Osteoblast (primary cell): Measurements from ENCODE around the gene CXADR. TPM values are rescaled to one million over a fixed set of nuclear protein-coding genes. Genes with fewer than 3 reads are reported as not detected.
"Not testable (repeated sequence)": the region's sequence is repeated elsewhere in the genome, so short reads cannot be mapped to it uniquely, and the experiment has no call there.

Experiments
- DNase-seq: peaks from one replicate; pipeline ENCODE4 v3.0.0; 2011; ENCODE audit warnings: low spot score, mixed read lengths; ENCODE audit not compliant: insufficient read length; ENCODE audit errors: missing footprints
- H2AFZ ChIP-seq: 2 replicates; pipeline ENCODE4 v1.6.0; 2011; ENCODE audit warnings: mild to moderate bottlenecking, low read length
- H3K27ac ChIP-seq: 2 replicates; pipeline ENCODE4 v1.5.1; 2011; ENCODE audit warnings: mild to moderate bottlenecking, low read depth, low read length, moderate library complexity
- H3K27me3 ChIP-seq: 2 replicates; pipeline ENCODE4 v1.6.0; 2012; ENCODE audit warnings: mild to moderate bottlenecking, control low read depth, inconsistent platforms, low read length, moderate library complexity; ENCODE audit not compliant: insufficient read depth
- H3K36me3 ChIP-seq: 2 replicates; pipeline ENCODE4 v1.5.1; 2011; ENCODE audit warnings: mild to moderate bottlenecking, low read length, control low read depth, moderate library complexity; ENCODE audit not compliant: insufficient read depth
- H3K4me1 ChIP-seq: 2 replicates; pipeline ENCODE4 v1.5.1; 2011; ENCODE audit warnings: mild to moderate bottlenecking, low read length, control low read depth, moderate library complexity; ENCODE audit not compliant: insufficient read depth
- H3K4me2 ChIP-seq: 2 replicates; pipeline ENCODE4 v1.6.0; 2011; ENCODE audit warnings: mild to moderate bottlenecking, low read length; ENCODE audit not compliant: insufficient read depth
- H3K4me3 ChIP-seq: fragments of 200-600 bp; sonication (generic); 3 replicates; pipeline ENCODE4 v1.5.1; 2012; ENCODE audit warnings: mild to moderate bottlenecking, low read length, inconsistent platforms; ENCODE audit not compliant: insufficient read depth
- H3K79me2 ChIP-seq: 2 replicates; pipeline ENCODE4 v1.6.0; 2012; ENCODE audit warnings: mild to moderate bottlenecking, low read length, control low read depth, inconsistent platforms; ENCODE audit not compliant: insufficient read depth
- H3K9me3 ChIP-seq: 2 replicates; pipeline ENCODE4 v1.5.1; 2011; ENCODE audit warnings: low read depth, low read length, control low read depth
- H4K20me1 ChIP-seq: 2 replicates; pipeline ENCODE4 v1.6.0; 2012; ENCODE audit warnings: mild to moderate bottlenecking, low read length, control low read depth; ENCODE audit not compliant: insufficient read depth
- total RNA-seq: library from RNA; depleted of rRNA; stranded (reverse); fragments of >200 nt; gene quantifications from 2 replicates; pipeline ENCODE4 v1.2.3, GENCODE V29; 2012
- TF ChIP-seq, protein P1 (sequence below): IDR thresholded peaks from 2 replicates; pipeline ENCODE4 v1.5.1; 2011; ENCODE audit warnings: mild to moderate bottlenecking, low read depth, low read length, moderate library complexity; ENCODE audit errors: extremely low read depth

The CXADR gene
- total RNA-seq, 1 donor: 0.36 TPM

DNA sequence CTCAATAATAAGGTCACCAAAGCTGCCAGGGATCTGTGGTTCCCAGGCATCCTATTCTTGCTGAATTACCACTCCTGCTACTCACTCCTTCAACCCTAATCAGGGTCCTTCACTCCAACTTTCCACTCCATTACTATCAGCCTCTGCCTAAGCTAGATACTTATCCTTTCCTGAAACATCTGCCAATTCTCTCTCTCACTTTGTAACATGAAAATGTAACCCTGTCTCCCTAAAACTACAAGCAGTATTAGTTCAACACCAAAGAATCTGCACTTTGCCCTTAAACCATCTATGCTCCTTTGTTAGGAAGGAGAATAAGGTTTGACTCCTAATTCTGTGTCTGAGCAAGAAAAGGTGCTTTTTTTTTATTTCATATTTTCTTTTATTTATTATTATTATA is 15.5 kb upstream of the CXADR start:
- no peak for DNase-seq
- H3K4me1 ChIP-seq: peaks cover 6% of the 10 kb centered on the region
- H3K36me3 ChIP-seq: no peaks in the 10 kb centered on the region
- H3K27me3 ChIP-seq: peaks cover 41% of the 10 kb centered on the region
- TF ChIP-seq, protein P1, sequence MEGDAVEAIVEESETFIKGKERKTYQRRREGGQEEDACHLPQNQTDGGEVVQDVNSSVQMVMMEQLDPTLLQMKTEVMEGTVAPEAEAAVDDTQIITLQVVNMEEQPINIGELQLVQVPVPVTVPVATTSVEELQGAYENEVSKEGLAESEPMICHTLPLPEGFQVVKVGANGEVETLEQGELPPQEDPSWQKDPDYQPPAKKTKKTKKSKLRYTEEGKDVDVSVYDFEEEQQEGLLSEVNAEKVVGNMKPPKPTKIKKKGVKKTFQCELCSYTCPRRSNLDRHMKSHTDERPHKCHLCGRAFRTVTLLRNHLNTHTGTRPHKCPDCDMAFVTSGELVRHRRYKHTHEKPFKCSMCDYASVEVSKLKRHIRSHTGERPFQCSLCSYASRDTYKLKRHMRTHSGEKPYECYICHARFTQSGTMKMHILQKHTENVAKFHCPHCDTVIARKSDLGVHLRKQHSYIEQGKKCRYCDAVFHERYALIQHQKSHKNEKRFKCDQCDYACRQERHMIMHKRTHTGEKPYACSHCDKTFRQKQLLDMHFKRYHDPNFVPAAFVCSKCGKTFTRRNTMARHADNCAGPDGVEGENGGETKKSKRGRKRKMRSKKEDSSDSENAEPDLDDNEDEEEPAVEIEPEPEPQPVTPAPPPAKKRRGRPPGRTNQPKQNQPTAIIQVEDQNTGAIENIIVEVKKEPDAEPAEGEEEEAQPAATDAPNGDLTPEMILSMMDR: no peak
- H3K27ac ChIP-seq: no peak overlapping the region
- H3K79me2 ChIP-seq: no peaks in the 10 kb centered on the region
- H3K4me2 ChIP-seq: no peak overlapping the region
- H2AFZ ChIP-seq: no peak overlapping the region
- no peaks in the 10 kb centered on the region for H4K20me1 ChIP-seq
- H3K4me3 ChIP-seq: no peak overlapping the region
- H3K9me3 ChIP-seq: no peaks in the 10 kb centered on the region

DNA sequence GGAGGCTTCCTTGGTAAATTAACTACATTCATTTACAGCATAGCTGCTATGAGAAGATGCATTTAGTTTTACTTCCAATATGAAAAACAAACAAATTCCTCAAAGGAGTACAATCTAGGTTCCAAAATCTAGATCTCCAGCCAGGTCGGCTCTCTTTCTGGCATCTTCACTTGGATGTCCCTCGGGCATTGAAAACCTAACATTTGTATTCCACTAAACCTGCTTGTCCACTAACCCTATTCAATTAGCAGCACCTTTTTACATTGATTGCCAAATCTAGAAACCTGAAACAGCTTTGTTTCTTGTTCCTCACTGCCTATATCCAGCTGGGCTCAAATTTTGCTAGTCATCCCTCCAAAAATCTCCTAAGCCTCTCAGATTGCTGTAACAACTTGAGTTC is 14.3 kb upstream of the CXADR start:
- H3K9me3 ChIP-seq: no peaks in the 10 kb centered on the region
- no peak overlapping the region for H3K4me2 ChIP-seq
- H3K79me2 ChIP-seq: no peaks in the 10 kb centered on the region
- H3K27me3 ChIP-seq: peaks cover 41% of the 10 kb centered on the region
- H2AFZ ChIP-seq: no peak overlapping the region
- no peak for DNase-seq
- H4K20me1 ChIP-seq: no peaks in the 10 kb centered on the region
- H3K4me3 ChIP-seq: no peak overlapping the region
- H3K4me1 ChIP-seq: no peaks in the 10 kb centered on the region
- TF ChIP-seq, protein P1: no peak
- no peak overlapping the region for H3K27ac ChIP-seq
- H3K36me3 ChIP-seq: no peaks in the 10 kb centered on the region

GRCh38 chr21:17501107-17502006 is 11.5 kb upstream of the CXADR start:
- Histone ChIP-seq H2AFZ (no peak overlapping the region), H3K4me3 (no peak overlapping the region), H3K4me2 (no peak overlapping the region), H3K9me3 (no peaks in the 10 kb centered on the region), H3K27ac (no peak overlapping the region), H4K20me1 (no peaks in the 10 kb centered on the region), H3K27me3 (peaks cover 19% of the 10 kb centered on the region), H3K79me2 (no peaks in the 10 kb centered on the region), H3K36me3 (no peaks in the 10 kb centered on the region), H3K4me1 (no peaks in the 10 kb centered on the region)
- TF ChIP-seq, protein P1: no peak
- DNase-seq: no peak

GRCh38 chr21:17502985-17503384 is 9.9 kb upstream of the CXADR start:
- peaks cover 11% of the 10 kb centered on the region for H3K27me3 ChIP-seq
- H3K4me2 ChIP-seq, H3K9me3 ChIP-seq, H3K4me3 ChIP-seq, H2AFZ ChIP-seq, H3K27ac ChIP-seq, H3K4me1 ChIP-seq, H4K20me1 ChIP-seq, DNase-seq, H3K36me3 ChIP-seq, H3K79me2 ChIP-seq: not testable (repeated sequence)
